NCI-H345 treated with DMSO at 0.1 percent for 48 hours (cell line): Measurements from ENCODE around the gene TWF2.

Experiments
- DNase-seq: peaks from one replicate; lab custom pipeline; 2025; ENCODE audit not compliant: unreplicated experiment; lab: John Stamatoyannopoulos, UW

The TWF2 gene

GRCh38 chr3:52204337-52205073 is 34.5 kb downstream of the TWF2 start:
- DNase-seq = peak; percentile 83

- no peak for DNase-seq
These were observed 35.3 kb downstream of the TWF2 start for GRCh38 chr3:52203701-52204100.

GRCh38 chr3:52202384-52203077 is 36.4 kb downstream of the TWF2 start:
- DNase-seq = no peak

- DNase-seq = no peak
These were observed 37.8 kb downstream of the TWF2 start for GRCh38 chr3:52200981-52201679.

GRCh38 chr3:52198643-52199608 is 40.0 kb downstream of the TWF2 start:
- no peak for DNase-seq

GRCh38 chr3:52197842-52198625 is 40.9 kb downstream of the TWF2 start, which contains the start of gene ALAS1:
Gene ALAS1, plus strand, starts transcription at chr3:52198160. Its CDS starts 1,082 bp downstream, at chr3:52199242.
- DNase-seq = peak; percentile 66

- DNase-seq = no peak
These were observed 41.5 kb downstream of the TWF2 start for GRCh38 chr3:52197499-52197841.

- no peak for DNase-seq
These were observed 42.0 kb downstream of the TWF2 start for GRCh38 chr3:52196977-52197376.

GRCh38 chr3:52195823-52196331 is 43.1 kb downstream of the TWF2 start:
- DNase-seq = no peak

- no peak for DNase-seq
These were observed 43.7 kb downstream of the TWF2 start for GRCh38 chr3:52195291-52195597.

GRCh38 chr3:52194485-52195290 is 44.3 kb downstream of the TWF2 start:
- DNase-seq = no peak

- DNase-seq = no peak
These were observed 45.9 kb downstream of the TWF2 start for GRCh38 chr3:52193065-52193464.

GRCh38 chr3:52191663-52192062 is 47.3 kb downstream of the TWF2 start:
- DNase-seq = no peak

- no peak for DNase-seq
These were observed 48.5 kb downstream of the TWF2 start for GRCh38 chr3:52190294-52191074.

GRCh38 chr3:52188556-52188955 is 50.4 kb downstream of the TWF2 start:
- no peak for DNase-seq

- no peak for DNase-seq
These were observed 52.2 kb downstream of the TWF2 start for GRCh38 chr3:52186729-52187128.

- DNase-seq = no peak
These were observed 53.1 kb downstream of the TWF2 start for GRCh38 chr3:52185837-52186236.

GRCh38 chr3:52185311-52185710 is 53.6 kb downstream of the TWF2 start:
- DNase-seq = no peak
